HepG2 (cell line): ENCODE data around the gene C10orf143. TPM values are rescaled to one million over a fixed set of nuclear protein-coding genes. Genes with fewer than 3 reads are reported as not detected.

ENCODE experiments used
- ATAC-seq: fragments of 200-7000 bp; cut with Tn5 transposase; 3 replicates; pipeline ENCODE4 v1.9.1; 2020; ENCODE audit warnings: mild to moderate bottlenecking, moderate library complexity
- BruUV-seq: library from RNA; stranded (reverse); fragments of 400-500 nt; replicated peaks from 2 replicates; lab custom pipeline; 2021; lab: Mats Ljungman, UMichigan
- CTCF ChIA-PET: fragments of 300-600 bp; formaldehyde crosslinking; extraction: SDS; loops from one replicate; lab custom pipeline; 2021; ENCODE audit warnings: low total read pairs, inconsistent platforms, low intra/inter-chr PET ratio; lab: Yijun Ruan, JAX
- POLR2A ChIA-PET: fragments of 350-600 bp; sonication (Branson Sonifier 250); formaldehyde crosslinking; loops from one replicate; lab custom pipeline; 2020; ENCODE audit warnings: antibody characterized with exemption, inconsistent platforms; lab: Yijun Ruan, JAX
- DNase-seq: peaks from one replicate; pipeline ENCODE4 v3.0.0-alpha.2; 2015; ENCODE audit warnings: low spot score
- FAIRE-seq: peaks from 3 replicates; lab custom pipeline; 2011; peaks lifted over from hg19 to GRCh38; lab: Jason Lieb, UNC
- H2AFZ ChIP-seq: one replicate; pipeline ENCODE4 v1.6.1; 2011; ENCODE audit warnings: low read length, inconsistent platforms
- H3K27ac ChIP-seq: fragments of 300-600 bp; 3 replicates; pipeline ENCODE4 v1.8.0; 2011; ENCODE audit warnings: mixed run types, mild to moderate bottlenecking, mixed read lengths, low read length, inconsistent platforms; ENCODE audit not compliant: insufficient read depth; ENCODE audit errors: extremely low read length
- H3K27me3 ChIP-seq, 2 experiments: fragments of 200-600 bp in 1 of 2; 2 replicates in 1 of 2; 3 replicates in 1 of 2; pipeline versions ENCODE4 v1.6.0 to v1.8.0; 2011; ENCODE audit warnings: low read length in 2 of 2, mild to moderate bottlenecking in 2 of 2, moderate library complexity in 2 of 2, inconsistent platforms in 1 of 2; ENCODE audit not compliant: insufficient read depth in 2 of 2, control insufficient read depth in 1 of 2
- H3K36me3 ChIP-seq, 2 experiments: fragments of 200-600 bp in 1 of 2; replicated peaks in 1 of 2; 2 replicates in 1 of 2; 3 replicates in 1 of 2; pipeline versions ENCODE4 v1.5.1 to v1.8.0; 2011; ENCODE audit warnings: low read length in 2 of 2, inconsistent platforms in 1 of 2; ENCODE audit not compliant: insufficient read depth in 2 of 2, control insufficient read depth in 1 of 2
- H3K4me1 ChIP-seq: 2 replicates; pipeline ENCODE4 v1.5.1; 2012; ENCODE audit warnings: low read length, inconsistent platforms; ENCODE audit not compliant: insufficient read depth
- H3K4me2 ChIP-seq: 2 replicates; pipeline ENCODE4 v1.6.0; 2011; ENCODE audit warnings: low read depth, low read length, inconsistent platforms
- H3K4me3 ChIP-seq, 3 experiments: fragments of 200-600 bp in 1 of 3; sonication (generic), shearing (Covaris generic) in 1 of 3; replicated peaks in 1 of 3; 2 replicates each; pipeline ENCODE4 v1.5.1; 2011 to 2016; ENCODE audit warnings: low read length in 3 of 3, inconsistent platforms in 2 of 3, low read depth in 2 of 3, mild to moderate bottlenecking in 2 of 3, control low read depth in 1 of 3, mixed read lengths in 1 of 3; ENCODE audit not compliant: insufficient read depth in 1 of 3
- H3K79me2 ChIP-seq: one replicate; pipeline ENCODE4 v1.6.1; 2011; ENCODE audit warnings: low read length, inconsistent platforms; ENCODE audit not compliant: insufficient read depth
- H3K9ac ChIP-seq: 2 replicates; pipeline ENCODE4 v1.6.0; 2011; ENCODE audit warnings: mild to moderate bottlenecking, low read depth, low read length, inconsistent platforms; ENCODE audit not compliant: insufficient read depth
- H3K9me3 ChIP-seq: 2 replicates; pipeline ENCODE4 v1.5.1; 2012; ENCODE audit warnings: mild to moderate bottlenecking, low read length
- H4K20me1 ChIP-seq: 2 replicates; pipeline ENCODE4 v1.6.0; 2011; ENCODE audit warnings: inconsistent platforms, mild to moderate bottlenecking, low read length, moderate library complexity; ENCODE audit not compliant: insufficient read depth
- MBD4 ChIP-seq: IDR thresholded peaks from 2 replicates; pipeline ENCODE4 v1.6.1; 2012; ENCODE audit warnings: low read length, inconsistent platforms, borderline replicate concordance
- PAWR ChIP-seq: sonication (generic); formaldehyde crosslinking; IDR thresholded peaks from 2 replicates; pipeline ENCODE4 v1.4.0; 2020; ENCODE audit warnings: missing genetic modification reagents, mild to moderate bottlenecking, borderline replicate concordance
- PHF8 ChIP-seq: sonication (generic); formaldehyde crosslinking; IDR thresholded peaks from 2 replicates; pipeline ENCODE4 v1.5.0; 2020; ENCODE audit warnings: missing genetic modification reagents
- ZNF143 ChIP-seq: sonication (generic); formaldehyde crosslinking; IDR thresholded peaks from 2 replicates; pipeline ENCODE4 v1.4.0; 2020; ENCODE audit warnings: missing genetic modification reagents
- ZNF468 ChIP-seq: sonication (generic); formaldehyde crosslinking; IDR thresholded peaks from 2 replicates; pipeline ENCODE4 v1.8.0; 2022; ENCODE audit warnings: mild to moderate bottlenecking, moderate library complexity, missing genetic modification reagents
- ZNF75D ChIP-seq: sonication (generic); formaldehyde crosslinking; IDR thresholded peaks from 2 replicates; pipeline ENCODE4 v1.8.1; 2023; ENCODE audit warnings: missing genetic modification reagents, mild to moderate bottlenecking, borderline replicate concordance
- WGBS: methylation state at CpG from one replicate; pipeline ENCODE4 v1.1.6; 2017; ENCODE audit warnings: low lambda C conversion rate; 5-methylcytosine and 5-hydroxymethylcytosine counted together
- in situ Hi-C: cut with HindIII; loops from 2 replicates; pipeline ENCODE4 v1.10.0; 2017; ENCODE audit warnings: low pct_unique_long_range_greater_than_20kb; ENCODE audit not compliant: extremely low pct_ligation_motif_present
- intact Hi-C: fragments of 100-400 bp; cut with micrococcal nuclease; formaldehyde crosslinking; loops from one replicate; pipeline ENCODE4 v1.10.0; 2022; ENCODE audit not compliant: unreplicated experiment
- polyA plus RNA-seq, 8 experiments: library from polyadenylated mRNA; depleted of rRNA in 3 of 8; stranded (reverse) in 7 of 8; unstranded in 1 of 8; fragments of >200 nt; fragmentation: Illumina TruSeq in 4 of 8; extraction: Trizol in 4 of 8; gene quantifications; 2 replicates each; pipeline versions ENCODE4 v1.2.1 to v1.2.3, GENCODE V29; 2011 to 2016; ENCODE audit warnings: low read depth in 4 of 8, missing spikeins in 1 of 8, mixed read lengths in 1 of 8; ENCODE audit not compliant: insufficient read depth in 1 of 8
- total RNA-seq, 5 experiments: library from RNA; depleted of rRNA; stranded (reverse); fragments of >200 nt; fragmentation: Illumina TruSeq; extraction: Trizol; gene quantifications; 2 replicates each; pipeline ENCODE4 v1.2.3, GENCODE V29; 2016; ENCODE audit warnings: low read depth in 1 of 5
- TF ChIP-seq, protein P1 (sequence below): sonication (generic); formaldehyde crosslinking; IDR thresholded peaks from 2 replicates; pipeline ENCODE4 v1.4.0; 2020; ENCODE audit warnings: mild to moderate bottlenecking, missing genetic modification reagents, borderline replicate concordance
- TF ChIP-seq, protein P2 (sequence below): IDR thresholded peaks from 2 replicates; pipeline ENCODE4 v1.6.1; 2016; ENCODE audit warnings: low read depth, missing genetic modification reagents, missing compliant biosample characterization
- TF ChIP-seq, protein P3 (sequence below): sonication (generic); formaldehyde crosslinking; IDR thresholded peaks from 2 replicates; pipeline ENCODE4 v1.5.0; 2020; ENCODE audit warnings: mild to moderate bottlenecking, missing genetic modification reagents
- TF ChIP-seq, protein P4 (sequence below): sonication (generic); formaldehyde crosslinking; IDR thresholded peaks from 2 replicates; pipeline ENCODE4 v1.4.0; 2020; ENCODE audit warnings: mild to moderate bottlenecking, missing genetic modification reagents

C10orf143 gene
- total and polyA plus RNA-seq, 2 of the 13 experiments (the other 11 are each of a cell fraction or from before 2014, with no cell fraction given) = 0.21 to 0.91 TPM

DNA sequence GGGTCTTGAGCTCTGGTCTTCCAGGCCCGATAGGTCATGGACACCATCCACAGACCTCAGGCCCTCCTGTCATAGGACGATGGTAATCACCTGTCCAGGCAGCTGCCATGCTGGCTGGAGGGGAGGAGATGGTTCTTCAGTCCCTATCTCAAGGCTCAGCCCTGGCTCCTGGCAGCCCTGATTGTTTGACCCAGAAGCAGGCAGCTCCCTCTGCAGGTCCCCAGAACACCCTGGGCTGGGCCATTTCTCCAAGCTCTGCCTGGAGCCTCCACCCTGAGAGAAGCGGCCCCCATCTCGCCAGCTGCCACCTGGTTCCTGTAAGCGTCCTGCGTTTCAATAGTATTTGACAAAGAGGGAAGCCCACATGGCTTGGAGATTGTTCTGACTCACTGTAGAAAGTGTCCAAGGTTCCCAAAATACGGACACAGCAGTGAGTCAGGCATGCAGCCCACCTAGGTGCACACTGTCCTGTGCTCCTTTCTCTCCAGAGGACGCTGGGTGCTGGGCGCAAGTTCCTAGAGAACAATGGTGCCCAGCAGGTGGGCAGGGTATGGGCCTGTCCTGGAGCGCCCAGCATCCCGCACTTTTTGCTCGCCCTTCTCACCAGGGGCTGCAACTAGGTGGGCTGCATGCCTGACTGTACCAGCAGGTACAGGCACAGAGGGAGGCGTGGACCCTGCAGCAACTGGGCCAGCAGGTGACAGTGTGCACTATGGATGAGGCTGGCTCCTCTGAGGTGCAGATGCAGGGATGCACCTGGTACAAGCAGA, 74.1 kb downstream of the C10orf143 start:
- BruUV-seq = no TSS peak
- TF ChIP-seq, protein P1, sequence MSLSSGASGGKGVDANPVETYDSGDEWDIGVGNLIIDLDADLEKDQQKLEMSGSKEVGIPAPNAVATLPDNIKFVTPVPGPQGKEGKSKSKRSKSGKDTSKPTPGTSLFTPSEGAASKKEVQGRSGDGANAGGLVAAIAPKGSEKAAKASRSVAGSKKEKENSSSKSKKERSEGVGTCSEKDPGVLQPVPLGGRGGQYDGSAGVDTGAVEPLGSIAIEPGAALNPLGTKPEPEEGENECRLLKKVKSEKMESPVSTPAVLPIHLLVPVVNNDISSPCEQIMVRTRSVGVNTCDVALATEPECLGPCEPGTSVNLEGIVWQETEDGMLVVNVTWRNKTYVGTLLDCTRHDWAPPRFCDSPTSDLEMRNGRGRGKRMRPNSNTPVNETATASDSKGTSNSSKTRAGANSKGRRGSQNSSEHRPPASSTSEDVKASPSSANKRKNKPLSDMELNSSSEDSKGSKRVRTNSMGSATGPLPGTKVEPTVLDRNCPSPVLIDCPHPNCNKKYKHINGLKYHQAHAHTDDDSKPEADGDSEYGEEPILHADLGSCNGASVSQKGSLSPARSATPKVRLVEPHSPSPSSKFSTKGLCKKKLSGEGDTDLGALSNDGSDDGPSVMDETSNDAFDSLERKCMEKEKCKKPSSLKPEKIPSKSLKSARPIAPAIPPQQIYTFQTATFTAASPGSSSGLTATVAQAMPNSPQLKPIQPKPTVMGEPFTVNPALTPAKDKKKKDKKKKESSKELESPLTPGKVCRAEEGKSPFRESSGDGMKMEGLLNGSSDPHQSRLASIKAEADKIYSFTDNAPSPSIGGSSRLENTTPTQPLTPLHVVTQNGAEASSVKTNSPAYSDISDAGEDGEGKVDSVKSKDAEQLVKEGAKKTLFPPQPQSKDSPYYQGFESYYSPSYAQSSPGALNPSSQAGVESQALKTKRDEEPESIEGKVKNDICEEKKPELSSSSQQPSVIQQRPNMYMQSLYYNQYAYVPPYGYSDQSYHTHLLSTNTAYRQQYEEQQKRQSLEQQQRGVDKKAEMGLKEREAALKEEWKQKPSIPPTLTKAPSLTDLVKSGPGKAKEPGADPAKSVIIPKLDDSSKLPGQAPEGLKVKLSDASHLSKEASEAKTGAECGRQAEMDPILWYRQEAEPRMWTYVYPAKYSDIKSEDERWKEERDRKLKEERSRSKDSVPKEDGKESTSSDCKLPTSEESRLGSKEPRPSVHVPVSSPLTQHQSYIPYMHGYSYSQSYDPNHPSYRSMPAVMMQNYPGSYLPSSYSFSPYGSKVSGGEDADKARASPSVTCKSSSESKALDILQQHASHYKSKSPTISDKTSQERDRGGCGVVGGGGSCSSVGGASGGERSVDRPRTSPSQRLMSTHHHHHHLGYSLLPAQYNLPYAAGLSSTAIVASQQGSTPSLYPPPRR (CRISPR knock-in tag) = no peak
- TF ChIP-seq PHF8 (CRISPR knock-in tag) = no peak
- TF ChIP-seq, protein P2, sequence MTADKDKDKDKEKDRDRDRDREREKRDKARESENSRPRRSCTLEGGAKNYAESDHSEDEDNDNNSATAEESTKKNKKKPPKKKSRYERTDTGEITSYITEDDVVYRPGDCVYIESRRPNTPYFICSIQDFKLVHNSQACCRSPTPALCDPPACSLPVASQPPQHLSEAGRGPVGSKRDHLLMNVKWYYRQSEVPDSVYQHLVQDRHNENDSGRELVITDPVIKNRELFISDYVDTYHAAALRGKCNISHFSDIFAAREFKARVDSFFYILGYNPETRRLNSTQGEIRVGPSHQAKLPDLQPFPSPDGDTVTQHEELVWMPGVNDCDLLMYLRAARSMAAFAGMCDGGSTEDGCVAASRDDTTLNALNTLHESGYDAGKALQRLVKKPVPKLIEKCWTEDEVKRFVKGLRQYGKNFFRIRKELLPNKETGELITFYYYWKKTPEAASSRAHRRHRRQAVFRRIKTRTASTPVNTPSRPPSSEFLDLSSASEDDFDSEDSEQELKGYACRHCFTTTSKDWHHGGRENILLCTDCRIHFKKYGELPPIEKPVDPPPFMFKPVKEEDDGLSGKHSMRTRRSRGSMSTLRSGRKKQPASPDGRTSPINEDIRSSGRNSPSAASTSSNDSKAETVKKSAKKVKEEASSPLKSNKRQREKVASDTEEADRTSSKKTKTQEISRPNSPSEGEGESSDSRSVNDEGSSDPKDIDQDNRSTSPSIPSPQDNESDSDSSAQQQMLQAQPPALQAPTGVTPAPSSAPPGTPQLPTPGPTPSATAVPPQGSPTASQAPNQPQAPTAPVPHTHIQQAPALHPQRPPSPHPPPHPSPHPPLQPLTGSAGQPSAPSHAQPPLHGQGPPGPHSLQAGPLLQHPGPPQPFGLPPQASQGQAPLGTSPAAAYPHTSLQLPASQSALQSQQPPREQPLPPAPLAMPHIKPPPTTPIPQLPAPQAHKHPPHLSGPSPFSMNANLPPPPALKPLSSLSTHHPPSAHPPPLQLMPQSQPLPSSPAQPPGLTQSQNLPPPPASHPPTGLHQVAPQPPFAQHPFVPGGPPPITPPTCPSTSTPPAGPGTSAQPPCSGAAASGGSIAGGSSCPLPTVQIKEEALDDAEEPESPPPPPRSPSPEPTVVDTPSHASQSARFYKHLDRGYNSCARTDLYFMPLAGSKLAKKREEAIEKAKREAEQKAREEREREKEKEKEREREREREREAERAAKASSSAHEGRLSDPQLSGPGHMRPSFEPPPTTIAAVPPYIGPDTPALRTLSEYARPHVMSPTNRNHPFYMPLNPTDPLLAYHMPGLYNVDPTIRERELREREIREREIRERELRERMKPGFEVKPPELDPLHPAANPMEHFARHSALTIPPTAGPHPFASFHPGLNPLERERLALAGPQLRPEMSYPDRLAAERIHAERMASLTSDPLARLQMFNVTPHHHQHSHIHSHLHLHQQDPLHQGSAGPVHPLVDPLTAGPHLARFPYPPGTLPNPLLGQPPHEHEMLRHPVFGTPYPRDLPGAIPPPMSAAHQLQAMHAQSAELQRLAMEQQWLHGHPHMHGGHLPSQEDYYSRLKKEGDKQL (CRISPR knock-in tag) = no peak
- TF ChIP-seq, protein P3, sequence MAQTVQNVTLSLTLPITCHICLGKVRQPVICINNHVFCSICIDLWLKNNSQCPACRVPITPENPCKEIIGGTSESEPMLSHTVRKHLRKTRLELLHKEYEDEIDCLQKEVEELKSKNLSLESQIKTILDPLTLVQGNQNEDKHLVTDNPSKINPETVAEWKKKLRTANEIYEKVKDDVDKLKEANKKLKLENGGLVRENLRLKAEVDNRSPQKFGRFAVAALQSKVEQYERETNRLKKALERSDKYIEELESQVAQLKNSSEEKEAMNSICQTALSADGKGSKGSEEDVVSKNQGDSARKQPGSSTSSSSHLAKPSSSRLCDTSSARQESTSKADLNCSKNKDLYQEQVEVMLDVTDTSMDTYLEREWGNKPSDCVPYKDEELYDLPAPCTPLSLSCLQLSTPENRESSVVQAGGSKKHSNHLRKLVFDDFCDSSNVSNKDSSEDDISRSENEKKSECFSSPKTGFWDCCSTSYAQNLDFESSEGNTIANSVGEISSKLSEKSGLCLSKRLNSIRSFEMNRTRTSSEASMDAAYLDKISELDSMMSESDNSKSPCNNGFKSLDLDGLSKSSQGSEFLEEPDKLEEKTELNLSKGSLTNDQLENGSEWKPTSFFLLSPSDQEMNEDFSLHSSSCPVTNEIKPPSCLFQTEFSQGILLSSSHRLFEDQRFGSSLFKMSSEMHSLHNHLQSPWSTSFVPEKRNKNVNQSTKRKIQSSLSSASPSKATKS (CRISPR knock-in tag) = no peak
- TF ChIP-seq PAWR (CRISPR knock-in tag) = no peak
- no peak for TF ChIP-seq MBD4
- no peak for TF ChIP-seq ZNF468
- TF ChIP-seq ZNF143 (CRISPR knock-in tag) = no peak
- TF ChIP-seq, protein P4, sequence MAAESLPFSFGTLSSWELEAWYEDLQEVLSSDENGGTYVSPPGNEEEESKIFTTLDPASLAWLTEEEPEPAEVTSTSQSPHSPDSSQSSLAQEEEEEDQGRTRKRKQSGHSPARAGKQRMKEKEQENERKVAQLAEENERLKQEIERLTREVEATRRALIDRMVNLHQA (CRISPR knock-in tag) = no peak
- TF ChIP-seq ZNF75D (CRISPR knock-in tag) = no peak

More for the DNA sequence above, 74.1 kb downstream of the C10orf143 start:
- ATAC-seq = no peak
- no peaks in the 10 kb centered on the region for H3K4me1 ChIP-seq
- no peak overlapping the region for H2AFZ ChIP-seq
- in situ Hi-C loops (no loop called here), intact Hi-C loops (no loop called here)
- no peaks in the 10 kb centered on the region for H4K20me1 ChIP-seq
- no peak overlapping the region for H3K4me2 ChIP-seq
- POLR2A ChIA-PET = no interaction called here
- H3K9ac ChIP-seq = no peak overlapping the region
- no peaks in the 10 kb centered on the region for H3K36me3 ChIP-seq
- H3K27me3 ChIP-seq = peaks cover 5 to 59% of the 10 kb centered on the region in 2 experiments; a peak in 3 of 5 replicates
- FAIRE-seq = no peak
- CTCF ChIA-PET = no interaction called here
- H3K9me3 ChIP-seq = no peaks in the 10 kb centered on the region
- H3K4me3 ChIP-seq = no peak overlapping the region
- no peak overlapping the region for H3K27ac ChIP-seq
- no peaks in the 10 kb centered on the region for H3K79me2 ChIP-seq
- 0% methylated on average over 3 of the region's 13 CpGs for WGBS
- no peak for DNase-seq
